GM18861 (cell line): ENCODE results near the gene PEX16.

ENCODE experiments used
- ATAC-seq: cut with Tn5 transposase; IDR thresholded peaks from one replicate; pipeline ENCODE4 v1.9.1; 2021; ENCODE audit not compliant: unreplicated experiment

PEX16 gene

DNA sequence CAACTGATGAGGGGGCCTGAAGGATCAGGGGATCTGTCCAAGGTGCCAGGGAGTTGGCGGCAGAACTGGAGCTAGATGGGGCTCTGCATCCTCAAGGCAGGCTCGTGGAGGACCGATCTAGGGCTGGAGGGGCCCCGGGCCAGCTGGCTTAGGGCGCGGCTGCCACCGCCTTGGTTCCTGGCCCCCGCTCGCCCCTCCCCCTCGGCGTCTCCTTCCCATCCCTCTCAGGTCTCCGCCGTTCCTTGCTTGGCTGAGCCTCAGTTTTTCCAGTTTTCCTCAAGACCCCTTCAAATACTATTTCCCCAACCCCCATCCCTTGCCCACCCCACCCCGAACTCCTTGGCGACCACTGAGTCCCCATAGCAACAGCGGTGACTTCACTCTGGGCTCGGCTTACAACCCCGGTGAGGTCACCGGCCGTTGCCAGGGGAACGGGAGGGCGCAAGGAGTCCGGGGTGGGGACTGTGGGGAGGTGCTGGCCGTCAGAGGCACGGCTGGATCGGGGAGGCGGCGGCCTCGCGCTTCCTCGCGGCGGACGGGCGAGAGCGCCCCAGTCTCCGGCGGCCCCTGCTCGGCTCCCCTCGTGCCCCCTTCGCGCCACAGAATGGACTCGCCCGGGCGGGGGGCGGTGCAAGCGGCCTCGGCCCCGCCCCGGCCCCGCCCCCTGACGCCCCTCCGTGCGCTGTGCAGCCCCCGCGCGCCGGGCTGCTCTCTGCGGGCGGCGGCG lies 18.1 kb downstream of the PEX16 start:
- ATAC-seq = no peak

DNA sequence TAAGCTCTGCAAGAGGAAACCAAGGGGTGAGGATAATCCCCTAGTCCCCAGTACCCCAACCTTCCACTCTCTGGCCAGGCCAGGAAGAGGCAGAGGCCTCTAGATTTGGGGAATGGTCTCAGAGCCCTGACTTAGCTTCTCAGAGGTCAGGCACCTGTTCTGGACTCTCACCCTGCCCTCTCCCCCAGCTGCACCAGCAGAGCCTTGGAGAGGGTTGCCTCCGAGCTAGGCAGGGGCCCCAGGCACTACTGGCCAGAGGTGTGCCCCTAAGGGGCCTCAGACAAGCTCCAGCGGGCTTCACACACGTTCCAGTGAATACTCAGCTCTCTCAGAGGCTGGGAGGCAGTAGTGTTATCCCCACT lies 18.6 kb downstream of the PEX16 start:
- no peak for ATAC-seq

DNA sequence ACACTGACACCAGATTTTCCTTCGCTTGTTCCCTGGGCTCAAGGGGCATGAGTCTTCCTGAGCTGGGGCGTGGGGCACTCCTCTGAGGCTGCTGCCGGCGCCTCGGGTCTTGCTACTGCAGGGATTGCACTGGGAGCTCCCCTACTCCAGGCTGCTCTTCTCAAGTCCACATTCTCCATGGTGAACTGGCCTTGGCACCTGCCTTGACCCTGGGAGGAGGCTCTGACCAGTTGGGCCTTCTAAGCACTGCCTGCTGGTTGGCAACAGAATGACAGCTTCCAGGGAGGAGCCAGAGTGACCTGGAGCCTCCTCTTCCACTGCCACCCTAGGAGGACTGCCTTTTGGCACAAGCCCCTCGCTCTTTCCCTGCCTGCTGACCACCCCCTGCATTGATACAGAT lies 20.1 kb downstream of the PEX16 start:
- no peak for ATAC-seq

DNA sequence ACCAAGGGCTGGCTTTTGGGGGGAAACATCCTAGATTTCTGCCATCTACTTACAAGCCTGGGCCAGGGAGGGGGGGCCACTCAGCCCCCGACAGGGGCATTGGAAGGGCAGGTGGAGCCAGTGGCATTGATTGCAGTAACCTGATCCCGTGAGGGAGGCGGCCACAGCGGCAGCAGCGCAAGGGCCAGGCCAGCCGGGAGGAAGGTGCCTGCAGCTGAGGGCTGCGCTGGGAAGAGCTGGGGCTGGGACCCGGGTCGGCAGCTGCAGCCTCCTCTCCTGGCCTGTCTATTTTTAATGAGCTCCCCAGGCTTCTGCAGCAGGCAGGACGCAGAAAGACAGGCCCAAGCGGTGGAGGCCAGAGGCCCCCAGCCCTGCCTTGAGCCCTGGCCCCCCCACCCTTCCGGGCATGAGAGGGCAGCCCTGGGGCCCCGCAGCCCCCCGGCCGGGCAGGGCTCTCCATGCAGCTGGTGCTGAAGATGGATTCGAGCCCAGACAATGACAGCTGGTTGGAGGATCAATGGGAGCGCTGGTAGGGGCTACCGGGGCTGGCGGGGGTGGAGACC lies 21.2 kb downstream of the PEX16 start:
- no peak for ATAC-seq

DNA sequence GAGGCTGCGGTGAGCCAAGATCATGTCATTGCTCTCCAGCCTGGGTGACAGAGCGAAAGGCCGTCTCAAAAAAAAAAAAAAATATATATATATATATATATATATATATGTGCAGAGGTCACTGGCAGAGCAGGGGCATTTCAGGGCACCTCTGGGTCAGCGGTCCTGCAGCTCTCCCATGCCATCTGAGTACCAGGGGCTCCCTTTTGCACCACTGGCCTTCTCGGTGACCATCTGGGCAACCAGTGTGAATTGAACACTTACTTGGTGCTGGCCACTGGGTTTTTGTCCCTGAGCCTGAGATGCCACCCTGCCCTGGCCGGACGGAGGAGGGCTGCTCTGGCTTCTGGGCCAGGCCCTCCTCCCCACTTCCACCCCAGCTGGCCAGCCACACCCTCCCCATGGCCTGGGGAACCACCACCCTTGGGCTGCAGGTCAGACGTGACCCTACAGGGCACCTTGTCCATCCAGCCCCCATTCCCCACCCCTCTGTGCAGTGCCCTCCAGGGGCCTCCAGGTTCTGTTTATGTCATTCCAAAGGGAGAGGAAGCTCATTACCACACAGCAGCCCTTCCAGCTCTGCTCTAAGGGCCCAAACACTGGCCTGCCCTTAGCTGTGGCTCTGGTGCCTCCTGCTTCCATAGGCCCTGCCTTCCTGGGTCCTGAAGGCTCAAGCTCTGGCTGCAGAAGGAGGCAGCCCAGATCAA lies 22.0 kb downstream of the PEX16 start:
- ATAC-seq = no peak

DNA sequence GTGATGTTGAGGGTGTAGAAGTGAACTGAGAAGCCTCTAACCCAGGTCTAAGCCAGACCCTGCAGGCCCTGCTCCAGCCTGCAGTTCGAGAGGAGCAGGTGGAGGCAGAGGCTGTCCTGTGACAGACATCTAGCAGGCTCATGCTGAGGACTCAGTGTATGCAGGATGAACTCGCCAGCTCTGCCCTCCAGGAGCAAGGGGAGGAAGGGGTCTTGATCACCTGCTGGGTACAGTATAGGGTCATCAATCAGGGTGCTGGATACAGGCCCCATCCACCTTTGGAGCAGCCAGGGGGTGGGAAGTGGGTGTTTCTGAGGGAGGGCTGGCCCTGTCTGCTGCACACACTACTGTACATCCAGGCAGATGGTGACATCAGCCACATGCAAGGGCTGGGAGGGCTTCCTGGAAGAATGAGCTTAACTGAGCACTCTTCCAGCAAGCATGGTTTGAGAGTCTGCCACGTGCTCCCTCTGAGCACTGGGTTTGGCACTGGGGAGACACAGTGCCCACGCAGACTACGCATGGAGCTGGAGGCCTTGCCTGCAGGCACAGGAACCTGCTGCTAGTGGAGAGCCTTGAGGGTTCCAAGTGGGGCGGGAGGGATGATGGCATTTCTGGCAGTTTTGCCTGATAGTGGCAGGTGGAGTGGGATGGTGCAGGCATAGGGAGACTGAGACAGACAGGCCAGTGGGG lies 23.0 kb downstream of the PEX16 start:
- no peak for ATAC-seq

DNA sequence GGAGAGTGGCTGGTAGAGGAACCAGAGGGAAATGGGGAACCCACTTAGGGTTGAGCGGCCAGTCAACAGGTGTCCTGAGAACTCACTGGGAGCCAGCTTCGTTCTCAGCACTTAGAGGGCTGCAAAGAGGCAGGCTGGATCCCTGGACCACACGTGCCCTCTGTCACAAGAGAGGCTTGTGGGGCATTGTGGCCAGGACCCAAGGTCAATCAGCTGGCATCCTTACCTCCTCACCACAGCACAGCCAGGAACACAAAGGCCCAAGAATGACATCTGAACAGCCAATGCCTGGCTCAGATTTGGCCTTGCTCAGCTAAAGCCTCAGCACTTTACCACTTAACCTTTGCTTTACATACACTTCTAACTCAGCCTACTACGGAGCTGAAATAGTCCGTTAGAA lies 24.8 kb downstream of the PEX16 start:
- no peak for ATAC-seq

DNA sequence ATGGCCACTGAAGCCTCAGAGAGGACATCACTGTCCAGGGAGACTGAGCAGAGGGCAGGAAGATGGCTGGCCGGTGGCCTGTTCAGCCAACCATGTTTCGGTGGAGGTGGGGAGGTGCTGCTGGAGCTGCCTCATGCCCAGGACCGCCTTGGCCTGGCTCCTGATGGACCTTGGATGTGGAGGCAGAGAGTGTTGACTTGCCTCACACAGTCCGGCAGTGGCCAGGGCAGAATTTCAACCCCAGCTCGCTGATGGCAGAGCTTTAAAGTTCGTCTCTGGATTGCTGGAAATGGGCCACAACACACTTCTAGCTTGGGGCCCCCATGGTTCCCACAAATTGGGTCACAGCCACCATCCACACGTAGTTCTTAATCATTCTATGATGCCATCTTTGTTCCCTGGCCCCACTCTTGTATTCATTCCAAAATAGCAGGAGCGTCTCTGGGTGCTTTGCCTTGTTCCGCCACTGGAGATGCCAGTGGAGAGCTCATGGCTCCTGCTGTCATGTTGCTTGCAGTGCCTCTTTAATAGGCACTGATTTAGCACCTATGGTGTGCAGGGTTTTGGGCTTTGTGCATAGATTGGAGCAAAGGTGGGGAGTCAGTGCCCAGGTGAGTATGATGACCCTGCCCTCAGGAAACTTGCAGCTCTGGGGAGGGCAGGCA lies 26.7 kb downstream of the PEX16 start:
- ATAC-seq = no peak

DNA sequence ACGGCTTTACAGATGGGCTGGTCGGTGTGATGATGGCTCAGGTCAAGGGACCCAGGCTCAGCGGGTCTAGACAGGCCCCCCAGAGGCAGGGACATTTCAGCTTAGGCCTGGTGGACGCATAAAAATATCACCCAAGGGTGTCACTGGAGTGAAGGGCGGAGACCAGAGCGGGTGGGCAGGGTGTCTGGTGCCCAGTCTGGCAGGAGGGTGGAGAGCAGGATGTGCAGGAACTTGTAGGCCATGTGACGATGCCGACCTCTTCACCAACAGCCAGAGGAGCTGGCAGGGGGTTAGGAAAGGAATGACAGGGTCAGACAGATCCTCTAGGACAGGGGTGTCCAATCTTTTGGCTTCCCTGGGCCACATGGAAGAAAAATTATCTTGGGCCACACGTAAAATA lies 27.7 kb downstream of the PEX16 start:
- no peak for ATAC-seq

DNA sequence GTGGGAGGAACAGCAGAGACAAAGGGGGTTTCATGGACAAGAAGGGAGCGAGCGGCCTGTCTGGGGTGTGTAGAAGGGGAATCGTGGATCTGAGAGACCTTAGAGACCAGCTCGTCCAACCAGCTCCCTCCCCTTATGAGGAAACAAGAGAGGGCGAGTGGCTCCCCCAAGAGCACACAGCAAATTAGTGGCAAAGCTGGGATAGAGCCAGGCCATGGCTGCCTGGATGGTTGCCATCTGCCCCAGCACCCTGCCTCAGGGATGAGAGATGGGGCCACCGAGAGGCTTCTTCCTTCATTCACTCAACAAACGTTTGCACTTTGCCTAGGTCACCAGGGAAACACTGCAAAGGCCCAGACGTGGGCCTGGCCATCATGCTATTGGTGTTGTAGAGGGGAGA lies 28.1 kb downstream of the PEX16 start:
- ATAC-seq = no peak

DNA sequence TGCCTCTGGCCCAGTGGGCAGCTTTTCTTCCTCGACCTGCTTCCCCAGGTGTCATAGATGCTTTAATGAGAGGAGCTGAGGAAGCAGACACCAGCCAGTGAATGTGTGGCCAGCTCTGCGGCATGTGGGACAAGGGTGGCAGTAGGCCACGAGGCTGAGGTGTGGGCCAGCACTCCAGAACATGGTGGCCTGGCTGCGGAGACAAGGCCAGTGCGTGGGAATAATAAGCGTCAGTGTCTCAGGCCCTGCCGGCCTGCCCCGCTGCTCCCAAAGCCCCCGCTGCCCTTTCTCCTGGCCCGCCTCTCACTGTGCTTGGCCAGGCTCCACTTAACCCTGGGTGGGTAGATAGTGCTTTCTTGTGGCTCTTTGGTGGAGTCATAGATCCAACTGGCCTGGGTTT lies 30.1 kb downstream of the PEX16 start:
- no peak for ATAC-seq

DNA sequence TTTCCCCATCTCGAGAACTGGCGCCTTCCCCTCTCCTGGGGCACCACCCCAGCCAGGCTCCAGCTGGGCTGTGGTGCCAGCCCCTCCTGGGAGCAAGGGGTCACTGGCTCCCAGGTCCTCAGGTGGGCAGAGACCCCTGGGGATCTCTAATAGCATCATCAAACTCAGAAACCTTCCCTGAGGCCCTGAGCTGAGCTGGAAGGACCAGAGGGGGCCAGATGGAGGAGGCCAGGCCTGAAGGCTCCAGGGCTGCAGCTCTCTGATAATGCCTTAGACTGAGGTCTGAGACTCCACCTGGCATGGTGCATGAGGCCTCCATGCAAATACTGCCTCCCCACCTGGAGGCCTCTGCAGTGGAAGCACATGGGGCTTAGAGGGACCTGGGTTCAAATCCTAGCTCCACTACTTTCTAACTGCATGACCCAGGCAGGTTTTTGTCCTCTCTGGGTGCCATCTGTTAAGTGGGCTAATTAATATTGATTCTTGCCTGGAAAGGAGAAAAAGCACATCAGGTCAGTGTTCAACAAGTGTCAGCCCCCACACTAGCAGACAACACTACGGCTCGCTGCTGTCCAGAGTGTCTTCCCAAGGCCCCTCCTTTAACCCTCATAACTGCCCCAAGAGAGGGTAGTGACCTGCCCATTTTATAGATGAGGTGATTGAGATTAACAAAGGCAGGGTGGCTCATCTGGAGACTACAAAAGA lies 30.7 kb downstream of the PEX16 start:
- ATAC-seq = no peak

DNA sequence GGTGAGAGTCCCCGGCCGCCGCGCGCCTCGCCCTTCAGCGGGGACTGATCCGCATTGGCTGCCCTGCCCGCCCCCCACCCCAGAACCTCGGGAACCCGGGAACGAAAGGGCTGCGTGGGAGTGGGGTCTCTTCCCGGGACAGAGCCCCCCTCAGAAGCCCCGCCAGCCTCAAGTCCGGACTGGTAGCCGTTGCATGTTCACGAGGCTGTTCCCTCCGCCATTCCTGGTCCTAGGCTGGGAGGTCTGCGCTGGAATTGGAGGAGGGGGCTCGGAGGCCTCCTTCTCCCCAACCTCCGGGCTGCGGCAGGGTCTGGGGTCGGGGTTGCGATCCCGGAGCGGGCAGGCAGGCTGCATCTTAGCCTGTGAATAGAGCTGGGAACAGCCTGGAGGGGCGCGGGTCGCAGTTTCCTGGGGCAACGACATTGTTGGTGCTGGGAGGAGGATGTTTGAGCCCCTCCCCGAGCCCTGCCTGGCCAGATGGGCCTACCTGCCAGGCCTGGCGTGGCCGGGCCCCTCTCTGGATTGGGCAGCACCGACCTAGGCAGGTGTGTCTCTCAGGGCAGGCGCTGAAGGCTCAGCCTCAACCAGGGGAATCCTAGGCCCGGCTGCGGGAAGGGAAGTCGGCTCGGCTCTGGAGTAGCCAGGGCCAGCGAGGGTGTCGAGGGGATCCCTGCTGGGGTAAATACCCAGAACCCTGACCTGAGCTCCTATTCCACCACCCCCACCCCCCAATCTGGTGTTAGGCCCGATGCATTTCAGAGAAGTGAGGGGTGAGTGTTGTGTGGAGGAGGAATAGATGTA lies 31.6 kb downstream of the PEX16 start:
- no peak for ATAC-seq

DNA sequence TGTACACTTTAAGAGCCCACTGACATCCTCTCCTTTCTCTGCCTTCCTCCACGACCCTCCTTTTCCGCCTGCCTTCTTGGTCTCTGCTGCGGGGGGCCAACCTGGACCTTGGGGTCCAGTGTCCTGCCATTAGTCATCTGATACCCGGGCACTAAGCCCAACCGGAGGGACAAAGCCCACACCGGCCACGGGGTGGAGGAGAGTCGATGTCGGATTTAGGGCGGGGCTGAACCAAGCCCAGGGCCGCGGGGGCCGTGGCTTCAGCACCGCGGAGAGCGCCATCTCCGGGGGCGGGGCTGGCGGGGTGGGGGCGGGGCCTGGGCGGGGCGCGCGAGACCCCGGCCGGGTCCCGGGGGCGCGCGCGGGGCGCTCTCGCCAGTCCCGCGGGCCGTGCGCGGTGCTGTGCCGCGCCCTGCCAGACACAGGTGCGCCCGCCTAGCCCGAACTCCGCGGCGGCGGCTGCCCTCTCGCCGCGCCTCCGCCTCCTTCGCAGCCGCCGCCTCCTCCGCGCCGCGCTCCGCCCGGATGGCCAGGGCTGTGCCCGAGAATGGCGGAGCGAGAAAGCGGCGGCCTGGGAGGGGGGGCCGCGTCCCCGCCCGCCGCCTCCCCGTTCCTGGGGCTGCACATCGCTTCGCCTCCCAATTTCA lies 32.3 kb downstream of the PEX16 start, which contains the start of gene MAPK8IP1:
Gene MAPK8IP1, plus strand, starts transcription at position 378 of the 647 bp plus-strand sequence. Its CDS starts 170 bp downstream, at position 548.
- no peak for ATAC-seq

DNA sequence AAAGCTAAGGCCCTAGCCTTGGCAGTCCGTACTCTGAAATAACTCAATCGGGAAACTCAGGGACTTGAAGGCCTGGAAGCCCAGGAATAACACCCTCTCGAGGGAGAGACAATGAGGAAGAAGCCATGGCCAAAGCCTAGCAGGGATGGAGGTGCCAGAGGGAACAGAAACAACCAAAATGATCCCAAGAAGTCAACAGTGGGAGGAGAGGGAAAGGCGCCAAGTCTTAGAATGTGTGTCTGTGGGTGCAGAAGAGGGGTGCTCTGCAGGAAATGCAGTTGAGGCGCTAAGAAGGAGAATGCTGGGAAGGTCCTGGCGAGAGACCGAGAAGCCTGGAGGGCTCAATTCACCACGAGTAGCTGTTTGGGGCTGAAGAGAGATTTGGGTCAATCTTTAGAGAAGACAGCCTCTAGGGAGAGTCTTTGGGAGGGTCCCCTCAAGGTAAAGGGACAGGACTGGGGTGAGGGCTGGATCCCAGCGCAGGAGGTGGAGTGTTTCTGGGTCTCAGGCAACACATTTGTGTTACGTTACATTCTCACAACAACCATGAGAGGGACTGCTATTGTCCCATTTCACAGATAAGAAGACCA lies 33.0 kb downstream of the PEX16 start:
- ATAC-seq = no peak

DNA sequence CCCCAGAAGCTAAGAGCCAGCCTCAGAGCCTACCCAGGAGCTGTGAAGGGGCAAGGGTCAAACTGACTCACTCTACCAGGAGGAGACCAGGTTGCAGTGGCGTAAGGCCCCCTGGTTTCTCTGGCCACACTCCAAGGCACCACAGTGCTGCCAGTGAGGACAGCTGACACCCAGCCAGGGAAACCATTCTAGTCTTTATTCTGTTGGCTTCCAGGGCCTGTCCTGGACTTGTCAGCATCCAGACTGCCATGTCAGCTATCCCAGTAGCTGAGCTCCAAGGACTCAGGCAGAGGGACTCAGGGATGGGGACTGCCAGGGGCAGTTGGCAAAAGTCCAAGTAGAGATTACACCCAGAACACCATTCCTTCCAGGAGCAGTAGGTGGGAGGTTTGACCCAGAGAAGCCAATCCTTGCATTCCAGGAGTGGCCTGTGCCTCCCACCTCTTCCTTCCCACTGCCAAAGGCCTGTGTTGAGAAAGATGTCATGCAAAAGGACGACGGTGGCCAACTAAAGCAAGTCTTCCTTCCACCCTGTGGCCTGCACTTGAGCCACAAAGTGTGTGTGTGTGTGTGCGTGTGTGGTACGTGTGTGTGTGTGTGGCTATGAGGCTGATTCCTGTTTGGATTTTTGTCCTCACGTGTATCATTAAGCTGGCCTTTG lies 35.8 kb downstream of the PEX16 start:
- no peak for ATAC-seq

DNA sequence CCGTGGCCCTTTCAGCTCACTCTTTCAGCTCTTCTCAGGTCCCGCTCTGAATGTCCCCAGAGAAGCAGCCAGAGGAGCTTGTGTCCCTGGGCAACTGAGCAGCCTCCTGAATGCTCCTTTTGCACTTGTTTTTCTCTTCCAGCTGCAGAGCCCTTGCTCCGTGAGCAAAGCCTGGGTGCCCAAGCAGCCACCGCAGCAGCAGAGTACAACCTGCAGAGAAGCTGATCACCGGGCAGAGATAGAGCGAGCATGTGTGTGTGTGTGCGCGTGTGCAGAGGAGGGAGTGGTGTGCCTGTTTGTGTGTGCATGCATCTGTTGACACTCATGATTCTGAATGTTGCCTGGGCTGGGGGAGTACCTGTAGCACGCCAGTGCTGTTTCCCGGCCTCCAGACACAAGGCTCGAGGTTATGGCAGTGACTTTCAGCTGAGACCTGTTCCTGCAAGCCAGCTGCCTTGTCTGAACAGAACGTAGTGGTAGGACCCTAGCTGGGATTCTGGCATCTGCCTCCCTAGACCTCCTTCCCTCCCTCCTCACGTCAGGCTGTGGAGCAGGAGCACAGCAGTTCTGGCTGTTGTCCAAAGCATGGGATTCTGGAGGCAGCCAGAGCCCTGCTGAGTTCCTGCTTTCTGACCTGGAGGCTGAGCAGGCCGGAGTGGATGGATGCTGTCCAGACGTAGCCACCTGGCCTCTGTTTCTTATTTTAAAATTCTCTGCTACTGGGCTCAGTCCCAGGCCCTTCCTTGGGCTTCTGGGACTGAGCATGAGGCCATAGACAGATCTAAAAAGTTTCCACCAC lies 36.7 kb downstream of the PEX16 start:
- no peak for ATAC-seq
